NCI-H524 treated with DMSO at 0.1 percent for 48 hours (cell line): ENCODE results near the gene CRISPLD2.
"Not testable (repeated sequence)": the region's sequence is repeated elsewhere in the genome, so short reads cannot be mapped to it uniquely, and the experiment has no call there.

Source experiments
- DNase-seq: peaks from one replicate; lab custom pipeline; 2025; lab: John Stamatoyannopoulos, UW

The CRISPLD2 gene

GRCh38 chr16:84860383-84860782, 40.6 kb downstream of the CRISPLD2 start:
- DNase-seq, result no peak

GRCh38 chr16:84861671-84862070, 41.9 kb downstream of the CRISPLD2 start:
- no peak for DNase-seq

- DNase-seq, result no peak
These were observed 43.2 kb downstream of the CRISPLD2 start for GRCh38 chr16:84862804-84863480.

GRCh38 chr16:84863481-84863814, 43.7 kb downstream of the CRISPLD2 start:
- no peak for DNase-seq

- peak; percentile 30 for DNase-seq
These were observed 44.7 kb downstream of the CRISPLD2 start for GRCh38 chr16:84864326-84864955.

GRCh38 chr16:84867696-84868095, 47.9 kb downstream of the CRISPLD2 start:
- DNase-seq, result no peak

- no peak for DNase-seq
These were observed 48.5 kb downstream of the CRISPLD2 start for GRCh38 chr16:84868328-84868727.

- no peak for DNase-seq
These were observed 49.2 kb downstream of the CRISPLD2 start for GRCh38 chr16:84868829-84869472.

- DNase-seq, result no peak
These were observed 49.7 kb downstream of the CRISPLD2 start for GRCh38 chr16:84869473-84869845.

GRCh38 chr16:84872971-84873370, 53.2 kb downstream of the CRISPLD2 start:
- DNase-seq, result not testable (repeated sequence)

- DNase-seq, result no peak
These were observed 54.2 kb downstream of the CRISPLD2 start for GRCh38 chr16:84874004-84874435.

- no peak for DNase-seq
These were observed 54.8 kb downstream of the CRISPLD2 start for GRCh38 chr16:84874553-84874952.

- no peak for DNase-seq
These were observed 55.2 kb downstream of the CRISPLD2 start for GRCh38 chr16:84874983-84875382.

GRCh38 chr16:84875846-84876245, 56.1 kb downstream of the CRISPLD2 start:
- DNase-seq, result no peak

- DNase-seq, result no peak
These were observed 57.3 kb downstream of the CRISPLD2 start for GRCh38 chr16:84876873-84877606.

GRCh38 chr16:84878770-84879169, 59.0 kb downstream of the CRISPLD2 start:
- no peak for DNase-seq

GRCh38 chr16:84879569-84880487, 60.0 kb downstream of the CRISPLD2 start:
- no peak for DNase-seq

GRCh38 chr16:84881702-84882521, 62.1 kb downstream of the CRISPLD2 start:
- DNase-seq, result no peak

GRCh38 chr16:84883301-84883700, 63.5 kb downstream of the CRISPLD2 start:
- no peak for DNase-seq

GRCh38 chr16:84884246-84884595, 64.4 kb downstream of the CRISPLD2 start:
- no peak for DNase-seq
